ENCODE measurements around the gene IRF5. TPM values are rescaled to one million over a fixed set of nuclear protein-coding genes. Genes with fewer than 3 reads are reported as not detected.

The IRF5 gene
- total RNA-seq, 4 donors from 2014 or later = 8.9 to 22.8 (median 18.6) TPM

DNA sequence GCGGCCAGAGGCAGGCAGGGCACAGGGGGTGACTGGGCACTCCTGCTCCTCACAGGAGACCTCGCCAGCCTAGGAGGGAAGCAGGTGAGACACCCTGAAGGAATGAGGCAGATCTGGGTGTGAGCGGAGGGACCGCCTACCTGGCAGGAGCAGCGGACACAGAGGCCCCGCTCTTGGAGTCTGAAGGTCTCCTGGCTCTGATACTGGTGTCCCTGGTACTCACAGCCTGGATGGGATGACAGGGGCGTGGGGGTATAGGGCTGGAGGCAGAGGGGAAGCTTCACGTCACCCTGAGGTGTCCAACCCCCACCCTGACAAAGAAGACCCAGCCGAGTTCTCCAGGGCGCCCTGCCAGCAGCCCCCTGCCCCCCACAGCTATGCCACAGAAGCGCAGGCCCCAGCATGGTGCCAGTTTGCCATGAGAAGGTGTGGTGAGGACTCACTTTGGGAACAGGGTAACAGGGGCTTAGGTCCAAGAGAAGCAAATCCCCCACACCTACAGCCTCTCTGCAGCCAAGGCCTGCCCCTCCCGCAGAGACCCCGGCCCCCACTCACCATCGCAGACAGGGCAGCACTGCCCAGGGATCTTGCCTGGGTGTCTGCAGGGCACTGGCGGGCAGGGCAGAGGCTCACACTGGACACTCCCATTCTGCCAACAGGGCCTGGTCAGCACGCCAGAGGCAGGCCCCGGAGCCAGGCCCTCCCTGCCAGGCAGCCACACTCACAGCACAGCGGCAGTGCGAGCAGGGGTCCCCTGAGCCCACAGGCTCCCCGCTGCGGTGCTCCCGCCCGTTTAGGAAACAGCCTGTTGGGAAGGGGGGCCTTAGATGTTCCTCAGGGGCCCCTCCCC, 44.3 kb upstream of the IRF5 start:
- TF ChIP-seq EP300 (IDR thresholded peaks at IDR 0.05) = no peak
- TF ChIP-seq, protein P1, sequence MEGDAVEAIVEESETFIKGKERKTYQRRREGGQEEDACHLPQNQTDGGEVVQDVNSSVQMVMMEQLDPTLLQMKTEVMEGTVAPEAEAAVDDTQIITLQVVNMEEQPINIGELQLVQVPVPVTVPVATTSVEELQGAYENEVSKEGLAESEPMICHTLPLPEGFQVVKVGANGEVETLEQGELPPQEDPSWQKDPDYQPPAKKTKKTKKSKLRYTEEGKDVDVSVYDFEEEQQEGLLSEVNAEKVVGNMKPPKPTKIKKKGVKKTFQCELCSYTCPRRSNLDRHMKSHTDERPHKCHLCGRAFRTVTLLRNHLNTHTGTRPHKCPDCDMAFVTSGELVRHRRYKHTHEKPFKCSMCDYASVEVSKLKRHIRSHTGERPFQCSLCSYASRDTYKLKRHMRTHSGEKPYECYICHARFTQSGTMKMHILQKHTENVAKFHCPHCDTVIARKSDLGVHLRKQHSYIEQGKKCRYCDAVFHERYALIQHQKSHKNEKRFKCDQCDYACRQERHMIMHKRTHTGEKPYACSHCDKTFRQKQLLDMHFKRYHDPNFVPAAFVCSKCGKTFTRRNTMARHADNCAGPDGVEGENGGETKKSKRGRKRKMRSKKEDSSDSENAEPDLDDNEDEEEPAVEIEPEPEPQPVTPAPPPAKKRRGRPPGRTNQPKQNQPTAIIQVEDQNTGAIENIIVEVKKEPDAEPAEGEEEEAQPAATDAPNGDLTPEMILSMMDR (IDR thresholded peaks at IDR 0.05) = no peak
- no peak for TF ChIP-seq POLR2AphosphoS5 (IDR thresholded peaks at IDR 0.05)
- TF ChIP-seq POLR2A (IDR thresholded peaks at IDR 0.05) = no peak
- 85% methylated on average over 12 of the region's 23 CpGs for WGBS
- H3K36me3 ChIP-seq = no peaks in the 10 kb centered on the region
- peaks cover 9% of the 10 kb centered on the region for H3K27me3 ChIP-seq
- H3K9me3 ChIP-seq = no peaks in the 10 kb centered on the region
- no peak overlapping the region for H3K4me3 ChIP-seq
- peaks cover 19% of the 10 kb centered on the region for H3K4me1 ChIP-seq
- no peak overlapping the region for H3K27ac ChIP-seq
- peak in 1 of 2 donors; percentile 56 for DNase-seq (ENCODE audit: low spot score in 2 of 2)

DNA sequence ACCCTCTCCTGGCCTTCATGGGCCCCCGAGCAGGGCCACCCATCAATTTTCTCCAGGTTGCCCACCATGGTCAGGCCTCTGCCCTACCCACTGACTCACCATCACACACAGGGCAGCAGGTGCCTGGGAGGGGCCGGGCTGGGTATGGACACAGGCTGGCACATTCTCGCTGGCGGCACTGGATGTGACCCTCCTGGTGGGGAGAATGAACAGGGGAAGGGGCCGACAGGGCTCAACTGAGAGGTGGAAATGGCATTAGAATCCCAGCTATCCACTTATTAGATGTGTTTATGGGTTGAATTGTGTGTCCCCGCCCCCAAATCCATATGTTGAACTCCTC, 43.7 kb upstream of the IRF5 start:
- 100% methylated on average over 1 of the region's 6 CpGs for WGBS
- Histone ChIP-seq H3K36me3 (no peaks in the 10 kb centered on the region), H3K4me3 (no peak overlapping the region), H3K9me3 (no peaks in the 10 kb centered on the region), H3K4me1 (peaks cover 19% of the 10 kb centered on the region), H3K27me3 (peaks cover 9% of the 10 kb centered on the region), H3K27ac (no peak overlapping the region)
- TF ChIP-seq, protein P1 (IDR thresholded peaks at IDR 0.05) = no peak
- TF ChIP-seq POLR2AphosphoS5 (IDR thresholded peaks at IDR 0.05) = no peak
- TF ChIP-seq POLR2A (IDR thresholded peaks at IDR 0.05) = no peak
- no peak for TF ChIP-seq EP300 (IDR thresholded peaks at IDR 0.05)
- no peak for DNase-seq (ENCODE audit: low spot score in 2 of 2)

DNA sequence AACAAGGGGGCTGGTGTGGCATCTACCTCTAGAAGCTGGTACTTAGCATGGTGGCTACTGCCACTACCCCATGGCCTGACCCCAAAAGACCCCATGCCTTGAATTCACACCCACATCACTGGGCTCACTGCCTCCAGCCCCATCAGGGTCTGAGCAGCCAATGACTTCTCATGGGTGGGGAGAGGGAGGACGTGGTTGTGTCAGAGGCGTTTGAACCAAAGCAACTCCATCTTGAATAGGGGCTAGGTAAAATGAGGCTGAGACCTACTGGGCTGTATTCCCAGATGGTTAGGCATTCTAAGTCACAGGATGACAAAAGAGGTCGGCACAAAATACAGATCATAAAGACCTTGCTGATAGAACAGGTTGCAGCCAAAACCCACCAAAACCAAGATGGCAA, 42.4 kb upstream of the IRF5 start:
- no peak for DNase-seq (ENCODE audit: low spot score in 2 of 2)
- H3K27me3 ChIP-seq = peaks cover 9% of the 10 kb centered on the region
- WGBS = 80% methylated on average over 3 of the region's 3 CpGs

DNA sequence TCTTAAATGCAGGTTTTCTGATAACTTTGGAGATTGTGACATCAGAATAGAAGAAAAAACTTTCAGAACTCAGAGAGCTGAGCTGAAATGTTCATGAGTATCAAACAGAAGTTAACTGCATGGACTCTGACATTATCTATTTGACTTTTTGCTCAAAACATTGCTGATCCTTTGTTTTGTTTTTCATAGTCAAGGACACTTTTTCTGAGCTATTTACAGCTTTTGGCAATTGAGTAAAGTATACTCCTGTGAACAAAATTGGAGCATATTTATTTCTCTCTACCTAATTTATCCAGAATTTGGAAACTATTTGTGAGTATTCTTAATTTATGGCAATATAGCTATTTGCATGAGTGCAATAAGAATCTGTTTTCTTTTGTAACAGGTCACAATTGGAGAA, 38.3 kb upstream of the IRF5 start:
- no peak overlapping the region for H3K27ac ChIP-seq
- H3K27me3 ChIP-seq = no peaks in the 10 kb centered on the region
- no peak overlapping the region for H3K4me3 ChIP-seq
- no peaks in the 10 kb centered on the region for H3K9me3 ChIP-seq
- DNase-seq (ENCODE audit: low spot score in 2 of 2) = no peak
- H3K36me3 ChIP-seq = no peaks in the 10 kb centered on the region
- TF ChIP-seq POLR2AphosphoS5 (IDR thresholded peaks at IDR 0.05) = no peak
- TF ChIP-seq, protein P1 (IDR thresholded peaks at IDR 0.05) = no peak
- no peak for TF ChIP-seq POLR2A (IDR thresholded peaks at IDR 0.05)
- TF ChIP-seq EP300 (IDR thresholded peaks at IDR 0.05) = no peak
- no peaks in the 10 kb centered on the region for H3K4me1 ChIP-seq

More for the DNA sequence above, 42.4 kb upstream of the IRF5 start:
- Histone ChIP-seq H3K27ac (no peak overlapping the region), H3K36me3 (no peaks in the 10 kb centered on the region), H3K4me3 (no peak overlapping the region), H3K9me3 (no peaks in the 10 kb centered on the region), H3K4me1 (peaks cover 18% of the 10 kb centered on the region)
- TF ChIP-seq, protein P1 (IDR thresholded peaks at IDR 0.05) = no peak
- no peak for TF ChIP-seq EP300 (IDR thresholded peaks at IDR 0.05)
- TF ChIP-seq POLR2A (IDR thresholded peaks at IDR 0.05) = no peak
- no peak for TF ChIP-seq POLR2AphosphoS5 (IDR thresholded peaks at IDR 0.05)

DNA sequence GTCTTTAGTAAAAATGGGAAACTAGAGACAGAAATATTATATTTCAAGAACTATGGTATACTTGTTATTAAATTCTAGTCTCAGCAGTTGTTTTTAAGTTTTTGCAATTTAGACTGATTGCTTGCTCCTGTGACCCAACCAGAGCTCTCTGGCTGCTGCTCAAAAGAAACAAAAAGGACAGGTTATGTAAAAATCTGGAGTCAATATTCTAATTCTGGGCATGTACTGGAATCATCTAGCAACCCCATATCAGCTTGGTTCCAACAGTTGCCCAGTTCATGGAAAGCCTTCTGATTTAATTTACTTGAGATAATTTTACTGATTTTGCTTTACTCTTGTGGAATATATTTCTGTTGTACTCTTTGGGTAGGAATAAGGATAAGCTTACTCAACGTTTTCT, 37.5 kb upstream of the IRF5 start:
- TF ChIP-seq POLR2A (IDR thresholded peaks at IDR 0.05) = no peak
- no peak for TF ChIP-seq EP300 (IDR thresholded peaks at IDR 0.05)
- no peak for TF ChIP-seq POLR2AphosphoS5 (IDR thresholded peaks at IDR 0.05)
- TF ChIP-seq, protein P1 (IDR thresholded peaks at IDR 0.05) = no peak
- Histone ChIP-seq H3K9me3 (no peaks in the 10 kb centered on the region), H3K27me3 (no peaks in the 10 kb centered on the region), H3K36me3 (no peaks in the 10 kb centered on the region), H3K4me3 (no peak overlapping the region), H3K27ac (no peak overlapping the region), H3K4me1 (no peaks in the 10 kb centered on the region)
- no peak for DNase-seq (ENCODE audit: low spot score in 2 of 2)
- 79% methylated on average over 1 of the region's 1 CpG for WGBS

Measured in suprapubic skin (tissue), 4 donors.